Fibroblast of skin of left quadriceps (primary cell): Measurements from ENCODE around the gene ITPRIP.

Source experiments
- DNase-seq, 2 experiments: peaks; one replicate each; pipeline ENCODE4 v3.0.0-alpha.2; 2013; ENCODE audit warnings: low read depth in 2 of 2

ITPRIP gene

DNA sequence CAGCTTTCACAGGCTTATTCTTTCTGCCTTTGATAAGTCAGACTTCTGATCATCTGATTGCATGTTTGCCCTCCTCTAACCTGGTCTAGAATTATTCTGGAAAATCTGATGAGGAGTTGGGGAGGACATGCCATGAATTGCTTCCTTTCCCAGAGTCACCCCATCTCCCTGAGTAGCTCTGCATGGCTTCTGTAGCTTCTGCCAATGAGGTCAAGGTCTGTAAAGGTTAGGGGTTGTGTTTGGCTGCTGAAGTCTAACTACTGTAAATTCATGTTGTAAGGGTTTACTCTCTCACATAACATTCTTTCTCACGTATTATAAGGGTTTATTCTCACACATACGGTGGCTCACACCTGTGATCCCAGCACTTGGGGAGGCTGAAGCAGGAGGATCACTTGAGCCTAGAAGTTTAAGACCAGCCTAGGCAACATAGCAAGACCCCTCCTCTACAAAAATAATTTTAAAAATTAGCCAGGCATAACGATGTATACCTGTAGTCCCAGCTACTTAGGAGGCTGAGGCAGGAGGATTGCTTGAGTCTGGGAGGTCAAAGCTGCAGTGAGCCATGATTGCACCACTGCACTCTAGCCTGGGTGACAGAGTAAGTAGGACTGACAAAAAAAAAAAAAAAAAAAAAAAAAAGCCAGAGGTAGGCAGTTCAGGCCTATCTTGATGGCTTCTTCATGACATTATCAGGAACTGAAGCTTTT is 58.6 kb downstream of the ITPRIP start:
- no peak for DNase-seq

- no peak for DNase-seq
Observed at GRCh38 chr10:104277785-104278184, 60.5 kb downstream of the ITPRIP start.

DNA sequence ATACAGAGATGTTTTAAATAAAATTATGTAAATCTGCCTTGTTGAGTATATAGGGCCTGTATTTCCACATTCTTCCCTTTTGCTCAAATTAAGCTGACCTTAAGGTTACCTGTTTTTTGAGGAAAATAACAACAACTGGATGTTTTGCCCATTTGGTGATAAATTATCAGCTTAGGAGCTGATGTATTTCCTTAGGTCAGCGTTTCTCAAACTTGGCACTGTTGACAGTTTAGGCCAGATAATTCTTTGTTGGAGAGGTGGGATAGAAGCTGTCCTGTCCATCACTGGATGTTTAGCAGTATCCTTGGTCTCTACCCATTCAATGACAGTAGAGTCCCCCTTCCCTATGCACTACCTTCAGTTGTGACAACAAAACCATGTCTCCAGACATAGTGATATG is 62.1 kb downstream of the ITPRIP start:
- DNase-seq, result no peak

DNA sequence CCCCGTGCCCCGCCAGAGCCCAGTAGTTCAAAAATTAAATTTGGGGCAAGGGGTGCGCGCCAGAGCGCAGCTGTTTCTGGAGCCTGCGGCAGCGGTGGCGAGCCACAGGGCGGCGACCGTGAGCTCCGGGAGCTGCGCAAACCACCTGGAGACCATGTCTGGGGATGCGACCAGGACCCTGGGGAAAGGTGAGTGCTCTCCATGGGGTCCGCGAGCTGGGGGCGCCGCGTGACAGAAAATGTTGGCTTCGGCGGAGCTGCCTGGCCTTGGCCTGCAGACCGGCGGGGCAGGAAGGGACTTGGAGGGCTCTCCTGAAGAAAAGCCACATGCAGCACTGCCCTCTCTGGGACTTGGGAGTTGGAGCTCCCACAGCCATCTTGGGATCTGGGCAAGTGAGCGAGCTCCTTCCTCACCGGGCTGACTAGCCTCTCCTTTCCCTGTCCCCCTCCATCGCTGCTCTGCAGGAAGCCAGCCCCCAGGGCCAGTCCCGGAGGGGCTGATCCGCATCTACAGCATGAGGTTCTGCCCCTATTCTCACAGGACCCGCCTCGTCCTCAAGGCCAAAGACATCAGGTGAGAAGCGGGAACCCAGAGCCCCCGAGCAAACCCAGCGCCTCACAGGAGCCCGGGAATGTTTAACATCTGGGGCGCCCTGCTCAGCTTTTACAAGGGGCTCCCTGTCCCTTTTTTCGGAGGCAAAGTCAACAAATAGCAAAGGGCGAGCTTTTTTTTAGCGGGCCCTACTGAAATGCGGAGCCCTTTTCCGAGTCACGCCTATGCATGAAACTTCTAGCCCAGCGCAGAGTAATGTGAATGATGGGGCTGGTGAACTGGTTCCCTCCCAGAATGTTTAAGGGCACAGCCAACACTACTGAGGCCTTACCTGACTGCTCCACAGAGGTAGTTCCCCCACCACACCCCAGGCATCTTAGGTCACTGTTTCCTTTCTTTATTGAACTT is 63.2 kb downstream of the ITPRIP start:
- DNase-seq, result no peak

GRCh38 chr10:104273899-104274575 is 64.2 kb downstream of the ITPRIP start:
- DNase-seq, result no peak

DNA sequence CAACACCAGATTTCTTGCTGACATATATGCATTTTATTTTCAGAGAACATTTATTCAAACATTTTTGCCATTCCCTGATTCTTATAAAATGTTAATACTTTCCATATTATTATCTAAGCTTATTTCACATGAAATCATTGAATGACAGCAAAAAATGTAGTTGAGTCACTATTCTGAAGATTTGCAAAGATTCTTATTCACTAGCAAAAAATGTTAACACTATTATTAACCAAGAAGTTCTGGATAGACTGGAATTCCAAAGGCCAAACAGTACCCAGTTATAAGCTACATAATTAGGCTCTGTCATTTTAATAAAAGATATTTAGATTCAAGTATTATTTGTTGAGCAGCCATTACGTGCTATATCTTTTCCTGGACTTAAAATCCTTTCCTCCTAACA is 65.0 kb downstream of the ITPRIP start:
- DNase-seq, result no peak

GRCh38 chr10:104268713-104269645 is 69.3 kb downstream of the ITPRIP start, which contains the start of gene GSTO2:
Gene GSTO2 (plus strand): TSS chr10:104269184. CDS start chr10:104274916, 5,732 bp downstream.
- DNase-seq, result peak; percentile 96 to 97

DNA sequence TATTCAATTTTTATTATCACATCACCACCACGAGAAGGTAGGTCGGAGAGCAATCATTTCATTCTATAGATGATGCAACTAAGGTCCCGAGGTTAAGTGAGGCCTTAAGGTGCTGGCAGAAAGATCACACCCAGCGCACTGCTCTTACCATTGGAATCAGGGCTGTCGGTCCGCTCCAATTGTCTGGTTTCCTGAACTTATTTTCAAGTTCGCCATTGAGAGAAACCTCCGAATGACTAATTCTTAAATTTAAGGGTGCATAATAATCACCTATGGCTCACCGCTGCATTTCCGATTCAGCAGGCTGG is 69.9 kb downstream of the ITPRIP start:
- DNase-seq, result no peak

DNA sequence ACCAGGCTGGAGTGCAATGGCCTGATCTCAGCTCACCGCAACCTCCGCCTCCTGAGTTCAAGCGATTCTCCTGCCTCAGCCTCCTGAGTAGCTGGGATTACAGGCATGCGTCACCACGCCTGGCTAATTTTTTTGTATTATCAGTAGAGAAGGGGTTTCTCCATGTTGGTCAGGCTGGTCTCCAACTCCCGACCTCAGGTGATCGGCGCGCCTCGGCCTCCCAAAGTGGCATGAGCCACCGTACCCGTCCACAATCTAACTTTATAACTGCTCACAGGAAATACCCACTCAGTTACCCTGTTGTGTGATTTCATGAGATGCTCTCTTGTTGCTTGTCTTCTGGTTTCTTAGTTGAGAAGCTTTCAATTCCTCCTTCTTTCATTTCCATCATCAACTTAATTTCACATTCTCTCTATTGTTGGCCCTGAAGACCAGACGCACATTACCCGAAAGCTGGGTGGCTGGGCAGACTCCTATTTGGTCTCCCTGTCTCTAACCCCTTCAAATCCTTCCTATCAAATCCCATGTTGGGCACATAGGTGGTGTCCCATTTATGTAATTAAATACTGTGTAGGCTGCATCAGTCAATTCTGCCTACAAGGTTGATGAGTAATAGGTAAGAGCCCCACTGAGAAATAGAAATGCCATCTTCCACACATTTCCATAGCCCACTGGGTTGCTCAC is 70.4 kb downstream of the ITPRIP start:
- DNase-seq, result no peak

DNA sequence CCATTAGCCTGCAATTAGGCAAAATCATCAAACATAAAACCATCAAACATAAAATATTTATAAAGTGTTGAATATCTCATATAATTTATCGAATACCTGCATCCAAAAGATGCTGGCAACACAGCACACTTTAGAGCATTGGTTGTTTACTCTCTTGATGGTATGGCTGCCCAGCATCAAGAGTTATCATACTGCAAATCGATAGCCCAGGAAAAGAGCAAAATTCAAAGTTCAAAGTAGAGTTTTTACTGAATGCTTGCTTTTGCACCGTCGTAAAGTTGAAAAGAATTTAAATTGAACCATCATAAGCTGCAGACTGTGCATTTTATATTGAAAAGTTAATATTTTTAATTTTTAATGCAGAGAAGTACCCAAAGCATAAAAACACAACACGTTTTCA is 73.5 kb downstream of the ITPRIP start:
- DNase-seq, result no peak

DNA sequence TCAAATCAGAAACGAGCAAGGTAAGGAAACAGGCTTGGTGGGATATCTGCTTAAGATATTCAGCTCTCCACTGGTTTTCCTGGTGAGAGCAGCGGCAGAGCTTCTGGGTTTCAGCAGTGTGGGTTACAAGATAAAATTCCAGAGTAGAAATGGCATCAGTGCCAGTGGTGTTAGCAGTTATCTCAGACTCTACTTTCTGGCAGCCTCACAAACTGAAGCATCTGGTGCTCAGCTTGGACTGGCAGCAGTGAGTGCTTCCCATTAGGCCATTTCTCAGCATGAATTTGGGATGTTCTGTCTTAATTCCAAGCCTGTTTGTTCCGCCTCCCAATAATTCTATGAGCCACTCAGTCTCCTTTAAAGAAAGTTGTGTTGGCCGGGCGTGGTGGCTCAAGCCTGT is 76.2 kb downstream of the ITPRIP start:
- DNase-seq, result no peak

GRCh38 chr10:104260775-104261115 is 77.5 kb downstream of the ITPRIP start:
- no peak for DNase-seq

DNA sequence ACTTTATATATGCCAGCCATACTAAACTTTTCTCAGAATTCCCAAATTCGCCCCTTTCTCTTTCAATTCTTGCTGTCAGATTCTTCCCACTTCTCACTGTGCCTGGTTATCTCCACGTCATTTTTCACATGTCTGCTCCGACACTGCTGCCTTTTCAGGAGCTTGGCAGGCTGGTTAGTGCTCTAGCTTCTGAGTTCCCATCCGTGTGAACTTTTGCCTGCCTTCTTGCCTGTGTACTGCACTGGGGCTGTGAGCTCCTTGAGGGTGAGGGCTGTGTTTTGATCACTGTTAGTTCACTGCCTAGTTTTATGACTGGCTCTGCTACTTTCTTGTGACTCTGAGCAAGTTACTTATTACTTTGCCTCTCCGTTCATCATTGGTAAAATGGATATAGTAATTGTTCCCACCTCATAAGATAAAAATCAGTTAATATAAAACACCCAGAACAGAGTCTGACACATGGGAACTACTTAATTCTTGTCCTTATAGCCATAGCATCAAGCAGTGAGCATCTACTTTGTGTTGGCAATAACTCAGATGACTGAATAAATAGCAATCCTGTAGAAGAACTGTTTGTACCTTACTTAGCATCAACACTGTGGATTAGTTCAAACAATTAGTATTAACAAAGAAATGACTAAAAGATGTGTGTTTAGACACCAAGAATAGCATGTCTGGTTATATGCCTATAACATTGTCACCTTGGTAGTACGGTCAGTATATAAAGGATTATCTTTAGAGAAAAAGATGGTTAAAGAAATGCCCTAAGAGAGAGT is 78.1 kb downstream of the ITPRIP start:
- no peak for DNase-seq
